Germinal center (tissue), 1 donor: ENCODE measurements around the gene FCRL2.

ENCODE experiments used
- DNase-seq: peaks from one replicate; pipeline ENCODE4 v3.0.0; 2012; ENCODE audit warnings: mixed read lengths, low spot score

Gene FCRL2, protein sequence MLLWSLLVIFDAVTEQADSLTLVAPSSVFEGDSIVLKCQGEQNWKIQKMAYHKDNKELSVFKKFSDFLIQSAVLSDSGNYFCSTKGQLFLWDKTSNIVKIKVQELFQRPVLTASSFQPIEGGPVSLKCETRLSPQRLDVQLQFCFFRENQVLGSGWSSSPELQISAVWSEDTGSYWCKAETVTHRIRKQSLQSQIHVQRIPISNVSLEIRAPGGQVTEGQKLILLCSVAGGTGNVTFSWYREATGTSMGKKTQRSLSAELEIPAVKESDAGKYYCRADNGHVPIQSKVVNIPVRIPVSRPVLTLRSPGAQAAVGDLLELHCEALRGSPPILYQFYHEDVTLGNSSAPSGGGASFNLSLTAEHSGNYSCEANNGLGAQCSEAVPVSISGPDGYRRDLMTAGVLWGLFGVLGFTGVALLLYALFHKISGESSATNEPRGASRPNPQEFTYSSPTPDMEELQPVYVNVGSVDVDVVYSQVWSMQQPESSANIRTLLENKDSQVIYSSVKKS

DNA sequence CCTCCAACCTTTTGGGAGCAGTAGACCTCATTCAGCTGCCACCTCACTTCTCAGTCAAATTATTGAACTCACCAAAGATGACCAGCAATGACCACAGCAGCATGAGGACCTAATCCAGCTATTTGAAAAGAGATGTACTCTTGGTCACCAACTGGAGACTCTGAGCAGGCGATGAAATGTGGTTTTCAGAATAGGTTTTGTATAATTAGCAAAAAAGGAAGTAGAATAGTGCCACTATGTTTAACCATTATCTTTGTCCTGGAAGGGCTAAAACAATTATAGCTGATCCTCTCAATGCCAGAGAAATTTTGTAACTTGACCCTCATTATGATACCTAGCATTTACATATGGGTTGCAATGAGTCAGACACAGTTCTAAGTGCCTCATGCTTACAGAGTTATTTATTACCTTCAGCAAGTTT, at the start of gene FCRL2:
Gene FCRL2 (minus strand): TSS at position 162 of the 421 bp plus-strand sequence. CDS start 59 bp downstream, at position 103.
- no peak for DNase-seq

DNA sequence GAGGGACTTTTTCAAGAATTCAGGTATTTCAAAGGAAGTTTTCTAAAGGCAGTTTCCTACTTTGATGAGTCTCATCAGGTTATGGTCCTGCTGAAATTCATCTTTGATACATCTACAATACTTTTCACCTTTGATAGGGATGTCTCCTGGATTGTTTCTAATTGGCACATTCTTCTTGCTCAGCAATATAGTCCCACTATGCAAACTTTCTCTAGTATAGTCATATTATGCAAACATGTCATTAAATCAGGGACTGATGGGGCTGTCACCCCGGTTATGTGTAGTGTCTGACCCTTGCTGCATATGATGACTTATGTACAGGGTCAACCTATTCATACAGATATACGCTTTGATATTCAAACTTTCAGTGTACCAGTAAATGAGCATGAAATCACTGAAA, 43.4 kb upstream of the FCRL2 start:
- DNase-seq = no peak

DNA sequence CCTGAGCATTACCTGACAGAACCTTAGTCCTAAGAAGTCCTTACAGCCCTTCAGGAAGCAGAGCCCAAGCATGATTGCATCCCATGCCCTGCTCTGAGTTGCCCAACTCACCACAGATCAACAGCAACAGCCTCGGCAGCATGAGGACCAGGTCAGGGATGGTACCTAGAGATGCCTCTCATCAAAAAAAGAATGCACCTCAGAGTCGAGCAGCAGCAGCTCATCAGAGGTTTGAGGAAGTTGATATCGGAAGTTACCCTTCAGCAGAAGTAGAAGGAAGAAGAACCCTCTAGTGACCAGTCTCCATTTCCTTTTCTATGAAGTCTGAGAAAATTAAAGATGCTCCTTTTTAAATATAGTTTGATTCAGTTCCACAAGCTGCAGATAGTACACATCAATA, 43.0 kb upstream of the FCRL2 start, which contains the start of gene FCRL1:
Gene FCRL1 (minus strand): TSS at position 225 of the 400 bp plus-strand sequence. CDS start 83 bp downstream, at position 142.
- DNase-seq = peak; percentile 66

DNA sequence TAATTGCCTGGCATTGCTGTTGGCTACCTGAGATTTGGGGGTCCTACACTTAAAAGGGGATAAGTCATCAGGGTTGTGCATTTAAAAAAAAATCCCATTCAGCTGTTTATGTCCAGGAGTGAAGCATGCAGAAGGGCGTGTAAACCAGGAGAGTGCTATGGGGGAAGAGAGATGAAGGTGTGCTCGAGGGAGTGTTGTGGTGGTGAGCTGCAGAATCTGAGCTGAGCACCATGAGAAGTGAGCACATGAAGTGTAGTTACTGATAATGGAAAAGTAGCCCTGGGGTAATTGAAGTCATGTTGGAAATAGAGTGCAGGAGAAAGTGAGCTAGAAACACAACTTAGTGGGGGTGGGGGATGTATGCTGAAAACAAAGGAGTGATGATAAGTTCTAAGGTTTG, 42.3 kb upstream of the FCRL2 start:
- no peak for DNase-seq

DNA sequence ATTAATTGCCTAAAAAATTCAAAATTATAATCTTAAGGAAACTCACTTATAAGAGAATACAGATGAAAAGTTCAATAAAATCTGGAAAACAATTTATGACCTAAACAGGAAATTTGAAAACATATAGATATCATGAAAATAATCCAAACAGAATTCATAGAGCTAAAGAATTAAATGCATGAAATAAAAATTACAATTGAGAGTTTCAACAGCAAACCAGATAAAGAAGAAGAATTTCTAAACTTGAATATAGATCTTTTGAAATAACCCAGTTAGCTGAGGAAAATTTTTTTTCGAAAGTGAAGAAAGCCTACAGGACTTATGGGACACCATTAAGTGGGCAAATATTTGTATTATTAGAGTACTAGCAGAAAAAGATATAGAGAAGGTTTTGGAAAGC, 36.3 kb upstream of the FCRL2 start:
- DNase-seq = no peak

DNA sequence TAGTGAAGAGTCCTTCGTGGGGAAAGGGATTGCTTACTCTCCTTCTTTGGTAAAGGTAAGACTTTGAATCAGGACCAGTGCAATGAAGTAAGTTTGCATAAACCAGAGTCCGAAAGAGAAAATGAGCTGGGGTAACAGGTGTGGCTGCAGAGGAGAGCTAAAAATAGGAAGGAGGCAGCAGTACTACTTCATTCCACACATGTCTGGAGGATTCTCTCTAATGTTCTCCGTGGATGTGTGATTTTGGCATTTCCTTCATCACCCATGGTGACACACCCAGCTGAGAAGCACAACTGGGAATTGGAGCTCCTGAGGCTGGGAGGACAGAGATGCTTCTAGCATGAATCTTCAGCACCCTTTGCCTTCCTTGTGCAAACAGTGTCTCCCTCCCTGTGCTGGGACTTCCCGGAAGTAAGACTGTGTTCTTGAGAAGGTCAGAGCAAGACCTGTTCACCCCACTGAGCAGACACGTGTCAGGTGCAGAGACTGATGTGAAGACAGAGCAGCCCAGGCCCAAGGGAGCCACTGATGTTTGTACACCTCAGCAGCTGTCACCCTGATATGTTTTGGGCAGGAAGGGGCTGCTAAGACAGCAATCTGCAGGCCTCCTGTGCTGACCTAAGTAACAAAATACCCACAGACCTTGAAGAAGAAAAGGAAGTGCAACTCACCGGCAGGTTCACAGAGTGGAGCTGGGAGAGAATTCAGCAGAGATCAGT, 29.7 kb upstream of the FCRL2 start:
- peak; percentile 82 for DNase-seq

DNA sequence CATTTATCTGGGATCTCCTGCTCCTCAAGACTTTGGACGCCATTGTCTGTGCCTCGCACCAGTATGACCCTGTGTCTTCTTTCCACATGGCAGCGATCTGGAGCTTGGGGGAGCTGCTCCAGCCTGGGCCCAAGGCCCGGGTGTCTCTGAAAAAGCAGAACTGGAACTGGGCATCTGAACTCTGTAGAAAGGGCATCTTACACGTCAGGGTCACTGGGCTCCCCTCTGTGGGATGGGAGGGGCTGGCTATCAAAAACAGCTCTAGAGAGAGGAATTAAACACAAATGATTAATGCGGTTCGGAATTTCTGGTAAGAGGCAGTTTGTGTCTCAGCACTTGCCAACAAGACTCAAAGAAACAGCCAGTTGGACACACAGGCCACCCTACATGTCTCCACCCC, 26.9 kb upstream of the FCRL2 start:
- no peak for DNase-seq

DNA sequence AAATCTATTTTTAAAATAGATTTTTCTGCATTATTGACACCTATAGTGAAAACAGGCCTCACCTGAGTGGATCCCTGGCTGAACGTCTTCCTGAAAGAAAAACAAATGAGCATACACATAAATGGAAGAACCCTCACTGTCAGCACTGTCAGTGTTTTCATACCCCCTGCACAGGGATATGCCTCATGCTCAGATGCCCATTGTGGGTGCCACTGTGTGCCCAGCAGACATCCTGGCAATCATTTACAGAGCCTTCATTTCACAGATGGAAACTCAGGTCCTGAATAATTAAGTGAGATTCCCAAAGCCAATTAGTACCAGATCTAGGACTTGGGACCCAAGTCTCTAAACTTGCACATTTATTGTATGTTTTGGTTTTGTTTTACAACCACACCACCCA, 23.1 kb upstream of the FCRL2 start:
- no peak for DNase-seq

DNA sequence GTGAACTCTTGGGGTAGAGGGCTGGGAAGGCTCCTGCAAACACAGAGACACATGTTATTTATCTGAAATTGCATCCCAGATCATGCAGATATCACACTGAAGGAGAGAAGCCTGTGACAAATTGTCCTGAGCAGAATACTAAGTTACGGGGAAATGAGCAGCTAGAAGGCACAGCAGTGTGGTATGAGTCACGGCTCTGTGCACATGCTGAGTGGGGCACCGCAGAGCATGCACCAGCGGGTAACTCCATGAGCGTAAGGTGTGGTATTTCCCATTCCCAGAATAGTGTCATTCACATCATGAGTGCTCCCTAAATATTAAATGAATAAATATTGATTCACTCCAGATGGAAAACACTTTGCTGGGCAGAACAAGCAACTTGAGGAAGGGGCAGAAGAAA, 21.3 kb upstream of the FCRL2 start:
- no peak for DNase-seq

DNA sequence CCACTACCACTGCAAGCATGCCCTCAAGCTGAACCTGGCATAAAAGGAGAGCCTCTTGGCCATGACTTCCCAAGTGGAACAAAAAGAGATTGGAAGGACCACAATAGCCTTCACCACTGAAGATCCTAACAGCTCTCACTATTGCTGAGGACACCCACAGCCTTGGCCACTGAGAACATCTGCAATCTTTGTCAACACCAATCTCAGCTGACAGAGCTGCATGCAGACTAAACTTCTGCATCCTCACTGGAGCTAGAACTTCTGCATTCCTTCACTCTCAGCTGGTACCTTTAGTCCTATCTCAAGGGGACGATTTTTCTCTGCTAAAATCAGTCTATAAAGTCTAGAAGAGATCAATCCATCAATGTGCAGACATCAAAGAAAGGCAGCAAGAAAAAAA, 8.3 kb upstream of the FCRL2 start:
- DNase-seq = no peak

DNA sequence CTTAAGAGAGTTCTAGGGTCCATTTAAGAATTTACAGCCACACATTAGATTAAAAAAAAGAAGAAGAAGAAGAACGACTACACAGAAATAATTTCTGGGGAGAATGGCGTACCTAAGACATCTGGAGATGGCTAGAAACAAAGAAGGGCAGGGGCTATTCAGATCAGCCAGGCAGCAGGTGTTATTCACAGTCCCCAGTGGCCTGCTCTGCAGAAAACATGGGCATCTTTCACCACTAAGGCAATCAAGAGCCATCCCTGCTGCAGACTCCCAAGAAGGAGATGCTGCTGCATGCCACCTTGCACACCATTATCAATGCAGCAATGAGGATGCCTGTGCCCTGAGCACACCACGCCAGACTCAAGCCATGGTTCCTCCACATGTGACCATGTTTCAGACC, 7.9 kb upstream of the FCRL2 start:
- DNase-seq = no peak

DNA sequence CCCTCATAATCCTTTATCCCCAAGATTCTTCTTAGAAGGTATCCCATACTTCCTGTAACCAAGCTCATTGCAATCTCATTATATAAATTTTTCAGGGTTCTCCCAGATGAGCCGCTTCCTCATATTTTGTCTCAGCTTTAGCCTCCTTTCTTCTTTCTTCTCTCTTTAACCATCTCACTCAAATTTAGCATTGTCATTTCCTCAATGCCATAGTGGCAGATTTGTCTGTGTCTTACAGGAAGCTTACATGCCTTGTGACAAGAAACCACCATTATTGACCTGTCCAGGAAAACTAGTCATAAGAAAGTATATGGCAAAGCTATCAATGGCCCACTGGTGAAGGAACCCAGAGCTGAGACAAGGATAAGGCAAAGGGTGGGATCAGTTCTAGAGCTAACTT, 6.0 kb upstream of the FCRL2 start:
- DNase-seq = no peak

DNA sequence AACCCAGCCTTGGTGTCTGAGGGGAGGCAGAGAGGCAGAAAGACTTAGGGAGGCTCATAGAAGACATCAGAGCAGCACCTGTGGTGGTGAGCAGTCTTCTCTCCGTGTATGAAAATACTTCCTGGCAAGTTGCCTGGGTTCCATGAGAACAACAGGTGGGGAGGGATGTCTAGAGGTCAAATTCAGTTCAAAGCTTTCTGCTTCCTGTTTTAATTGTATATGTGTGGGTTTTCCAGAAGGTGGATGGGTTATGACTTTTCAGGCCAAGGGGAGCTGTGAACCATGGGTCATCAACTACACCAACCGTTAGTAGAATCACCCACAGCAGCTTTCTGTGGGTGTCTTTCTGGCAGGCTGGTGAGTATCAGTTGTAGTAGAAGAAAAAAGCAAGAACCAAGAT, 4.1 kb upstream of the FCRL2 start:
- DNase-seq = no peak

DNA sequence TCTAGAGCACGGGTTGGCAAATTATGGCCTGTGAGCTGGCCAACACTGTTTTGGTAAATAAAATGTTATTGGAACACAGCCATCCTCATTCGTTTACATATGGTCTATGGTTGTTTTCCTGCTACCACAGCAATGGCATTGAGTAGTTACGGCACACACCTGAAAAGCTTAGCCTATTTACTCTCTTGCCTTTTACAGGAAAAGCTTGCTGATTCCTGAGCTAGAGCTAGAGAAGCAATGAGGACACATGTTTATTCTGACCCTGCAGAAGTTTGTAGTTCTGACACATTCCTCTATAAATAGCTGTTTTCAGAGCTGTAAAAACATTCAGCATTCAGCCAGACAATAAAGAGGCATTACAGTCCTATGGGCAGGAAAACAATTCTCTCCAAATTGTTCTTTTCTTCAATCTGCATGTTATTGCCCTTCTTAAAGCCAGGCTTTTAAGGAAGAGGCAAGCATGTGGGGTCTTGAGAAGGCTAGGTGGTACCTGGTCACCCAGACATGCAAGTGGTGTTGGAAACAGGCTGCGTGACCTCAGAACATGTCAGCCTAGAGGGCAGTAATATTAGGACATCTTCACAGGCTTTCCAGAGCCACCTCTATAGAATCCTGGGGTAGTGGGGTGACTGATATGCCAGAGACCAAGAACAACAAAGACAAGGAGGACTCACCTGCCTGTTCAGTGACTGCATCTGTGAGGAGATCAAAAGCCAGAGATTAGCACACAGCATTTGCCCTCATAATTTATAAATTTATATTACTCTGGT, 1.6 kb downstream of the FCRL2 start:
- no peak for DNase-seq

DNA sequence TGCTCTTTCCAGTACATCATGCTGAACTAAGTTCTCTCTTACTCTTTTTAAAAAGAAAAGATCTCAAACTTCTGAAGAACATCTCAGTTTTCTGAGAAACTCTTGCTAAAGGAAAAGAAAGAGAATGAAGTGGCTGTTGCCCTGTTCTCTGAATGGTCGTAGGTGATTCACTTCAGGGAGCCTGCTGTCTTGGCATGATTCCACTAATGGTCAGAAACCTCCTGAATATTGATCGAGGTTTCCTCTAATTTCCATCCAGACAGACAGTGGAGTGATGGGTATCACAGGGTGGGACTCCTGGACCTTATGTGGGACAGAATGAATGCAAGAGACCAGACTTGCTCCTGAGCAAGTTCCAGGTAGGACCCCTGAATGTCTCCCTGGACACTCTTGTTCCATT, 2.5 kb downstream of the FCRL2 start:
- no peak for DNase-seq

DNA sequence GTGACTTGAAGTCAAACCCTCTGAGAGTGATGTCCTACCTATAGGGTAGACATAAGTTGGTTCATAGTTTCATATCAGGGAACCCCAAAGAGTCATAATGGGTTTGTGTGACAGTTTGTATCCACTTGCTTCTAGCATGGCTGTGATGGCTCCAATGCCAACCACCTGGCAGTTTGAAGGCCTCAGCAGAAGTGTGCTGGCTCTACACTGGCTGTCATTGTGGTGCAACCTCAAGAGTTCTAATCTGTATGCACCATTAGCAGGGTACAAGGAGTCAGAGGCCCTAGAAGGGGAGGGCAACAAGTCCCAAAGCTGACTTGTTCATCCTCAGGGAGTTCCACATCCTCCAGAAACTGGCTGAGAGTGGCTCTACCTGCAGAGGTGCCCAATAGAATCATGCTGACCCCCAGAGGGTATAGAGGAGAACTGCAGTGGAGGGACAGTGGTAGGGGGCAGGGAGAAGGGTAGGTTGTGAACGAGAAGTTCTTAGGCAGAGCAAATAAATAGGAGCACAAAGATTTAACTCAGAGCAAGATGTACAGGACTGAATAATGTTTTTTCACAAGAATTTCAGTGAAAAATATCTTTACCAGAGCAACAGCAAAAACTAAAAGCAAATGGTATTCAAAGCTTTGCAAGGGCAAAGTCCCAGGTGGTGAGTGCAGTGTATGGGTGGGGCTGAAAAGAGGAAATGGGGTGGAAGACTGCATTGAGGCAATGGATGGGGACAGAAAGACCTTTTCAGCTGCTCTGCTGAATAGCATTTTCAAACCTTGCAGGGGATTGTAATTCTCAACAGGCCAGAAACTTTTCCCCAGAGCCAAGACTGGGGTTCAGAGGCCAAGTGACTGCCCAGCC, 3.2 kb downstream of the FCRL2 start:
- peak; percentile 76 for DNase-seq

DNA sequence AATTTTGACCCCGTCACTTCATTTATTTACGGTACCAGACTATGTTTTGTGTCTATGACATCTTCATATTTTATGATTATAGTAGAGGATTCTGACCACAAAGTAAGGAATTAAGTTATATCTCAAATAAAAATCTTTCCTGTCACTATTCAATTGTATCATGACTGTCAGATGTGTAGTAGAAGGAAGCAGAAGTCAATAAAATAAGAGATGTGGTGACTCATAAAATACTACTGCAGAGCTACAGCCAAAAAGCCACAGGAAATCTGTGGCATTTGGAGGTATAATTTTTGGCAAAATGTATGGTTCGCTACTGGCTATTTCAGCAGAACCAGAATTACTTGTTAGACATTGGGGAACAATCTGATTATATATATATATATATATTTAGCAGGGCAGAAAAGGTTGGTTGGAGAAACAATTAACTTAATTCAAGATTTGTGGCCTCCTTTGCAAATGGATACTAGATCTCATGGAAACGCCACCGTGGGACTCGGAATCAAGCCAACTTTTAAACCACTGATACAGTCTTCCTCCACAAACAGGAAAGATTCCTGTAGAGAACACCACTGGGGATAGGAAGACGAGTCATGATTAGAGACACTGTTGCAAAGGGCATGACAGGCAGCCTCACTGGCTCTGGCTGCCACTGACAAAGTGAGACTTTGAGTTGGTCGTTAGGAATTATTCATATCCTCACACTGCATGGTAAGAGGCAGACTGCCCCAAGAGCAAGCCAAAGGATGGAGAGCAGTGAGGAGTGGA, 5.1 kb downstream of the FCRL2 start:
- DNase-seq = no peak

DNA sequence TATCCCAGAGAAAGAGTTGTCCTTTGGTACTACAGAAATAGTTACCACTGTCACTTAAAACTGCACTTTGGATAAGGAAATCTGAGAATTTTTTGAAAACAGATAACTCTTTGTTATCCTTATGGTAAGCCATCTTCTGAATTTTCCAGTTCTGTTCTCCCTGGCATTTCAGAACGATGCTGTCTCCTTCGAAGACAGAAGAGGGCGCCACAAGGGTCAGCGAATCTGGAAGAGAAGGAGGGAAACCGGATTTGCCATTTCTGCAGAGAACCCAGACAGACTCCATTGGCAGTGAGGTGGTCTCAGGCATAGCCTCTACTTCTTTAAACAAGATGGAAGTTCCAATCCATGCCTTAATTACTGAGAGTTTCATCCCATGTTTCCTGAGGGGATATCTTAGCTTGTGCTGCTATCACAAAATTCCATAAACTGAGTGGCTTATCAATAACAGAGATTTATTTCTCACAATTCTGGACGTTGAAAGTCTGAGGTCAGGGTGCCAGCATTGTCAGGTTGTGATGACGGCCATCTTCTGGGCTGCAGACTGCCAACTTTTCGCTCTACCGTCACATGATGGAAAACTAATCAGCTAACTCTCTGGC, 6.4 kb downstream of the FCRL2 start:
- no peak for DNase-seq

DNA sequence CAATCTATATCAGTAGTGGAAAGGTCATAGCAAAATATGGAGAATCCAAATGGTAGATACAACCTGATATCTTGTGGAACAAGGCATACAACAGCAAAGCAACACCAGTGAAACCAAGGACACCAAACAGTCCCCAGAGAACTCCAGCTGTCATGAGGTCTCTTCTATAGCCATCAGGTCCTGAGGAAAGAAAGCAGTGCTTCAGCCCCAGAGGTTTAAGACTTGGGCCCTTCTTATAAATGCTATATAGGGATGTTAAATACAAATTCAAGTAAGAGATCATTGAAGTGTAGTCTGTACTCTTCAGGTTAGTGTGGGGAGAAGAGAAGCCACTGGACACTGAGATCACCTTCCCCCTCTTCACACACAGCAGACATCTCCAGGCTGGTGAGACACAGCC, 10.1 kb downstream of the FCRL2 start:
- no peak for DNase-seq

DNA sequence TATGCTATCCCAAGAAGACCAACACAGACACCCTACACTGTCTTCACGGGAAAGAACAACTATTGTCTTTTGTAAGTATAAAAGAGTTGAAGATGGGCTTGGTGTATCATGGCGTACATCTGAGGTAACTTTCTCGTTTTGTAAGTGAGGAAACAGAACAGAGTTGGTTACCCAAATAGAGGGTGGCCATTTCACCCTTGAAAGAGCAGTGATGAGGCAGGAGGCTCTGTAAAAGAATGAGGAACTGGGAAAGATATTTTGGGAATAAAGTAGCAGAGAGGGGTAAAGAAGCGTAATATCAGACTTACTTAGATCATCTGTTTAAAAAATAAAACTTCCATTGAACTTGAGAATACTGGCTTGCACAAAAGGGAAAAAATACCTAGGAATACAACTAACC, 18.9 kb downstream of the FCRL2 start:
- DNase-seq = no peak
